Breast epithelium (tissue), 4 donors: ENCODE data around the gene MRC2. TPM values are rescaled to one million over a fixed set of nuclear protein-coding genes. Genes with fewer than 3 reads are reported as not detected.

ENCODE experiments used
- DNase-seq, 2 donors: peaks; one replicate each; pipeline ENCODE4 v3.0.0-alpha.2; 2019; ENCODE audit warnings: low spot score in 2 of 2
- H3K27ac ChIP-seq, 2 donors: fragments of 200-600 bp; sonication (generic) in 1 of 2; one replicate each; pipeline ENCODE4 v1.5.1; 2016 to 2019; ENCODE audit warnings: mild to moderate bottlenecking in 1 of 2
- H3K27me3 ChIP-seq, 2 donors: fragments of 200-600 bp; sonication (generic) in 1 of 2; one replicate each; pipeline versions ENCODE4 v1.5.1 to v1.6.0; 2017 to 2019; ENCODE audit warnings: control low read depth in 1 of 2, mild to moderate bottlenecking in 1 of 2
- H3K36me3 ChIP-seq: fragments of 200-600 bp; one replicate; pipeline ENCODE4 v1.5.1; 2019
- H3K4me1 ChIP-seq, 2 donors: fragments of 200-600 bp; sonication (generic); one replicate each; pipeline ENCODE4 v1.5.1; 2016 to 2019; ENCODE audit warnings: control low read depth in 1 of 2
- H3K4me3 ChIP-seq, 3 donors: fragments of 200-600 bp; sonication (generic); 1 replicate in 2 of 3; 2 replicates in 1 of 3; pipeline ENCODE4 v1.5.1; 2016 to 2019; ENCODE audit warnings: mild to moderate bottlenecking in 3 of 3, moderate library complexity in 2 of 3
- H3K9me3 ChIP-seq, 2 donors: fragments of 200-600 bp; sonication (generic) in 1 of 2; one replicate each; pipeline ENCODE4 v1.5.1; 2016 to 2019; ENCODE audit warnings: control low read depth in 1 of 2
- CTCF ChIP-seq, 3 donors: fragments of 450-650 bp; IDR thresholded peaks; one replicate each; pipeline ENCODE4 v1.5.1; 2016 to 2017; ENCODE audit warnings: antibody characterized with exemption in 3 of 3, mild to moderate bottlenecking in 3 of 3, moderate library complexity in 3 of 3
- POLR2A ChIP-seq: fragments of 450-650 bp; IDR thresholded peaks from one replicate; pipeline ENCODE4 v1.6.1; 2016; ENCODE audit warnings: antibody characterized with exemption, mild to moderate bottlenecking, moderate library complexity
- POLR2AphosphoS5 ChIP-seq, 3 donors: sonication (generic); formaldehyde crosslinking; IDR thresholded peaks; one replicate each; pipeline ENCODE4 v1.6.1; 2017; ENCODE audit warnings: antibody characterized with exemption in 3 of 3
- intact Hi-C: fragments of 100-400 bp; cut with DNase I; formaldehyde crosslinking; loops from one replicate; pipeline ENCODE4 v1.15.1; 2023; ENCODE audit warnings: low total_unique reads
- total RNA-seq, 3 donors: library from RNA; depleted of rRNA; stranded (reverse); fragments of >200 nt; gene quantifications; one replicate each; pipeline ENCODE4 v1.1.0, GENCODE V29; 2016

Gene MRC2
- total RNA-seq, 3 donors from 2014 or later, result 28.4 to 40.2 (median 37.4) TPM

- Histone ChIP-seq H3K4me3 (no peak overlapping the region), H3K27ac (no peak overlapping the region), H3K36me3 (no peaks in the 10 kb centered on the region), H3K27me3 (no peaks in the 10 kb centered on the region), H3K9me3 (no peaks in the 10 kb centered on the region), H3K4me1 (peaks cover 0 to 8% of the 10 kb centered on the region in 2 donors)
- intact Hi-C loops, result no loop called here
- no peak for DNase-seq
- TF ChIP-seq CTCF (IDR thresholded peaks at IDR 0.05) (no peak), POLR2AphosphoS5 (IDR thresholded peaks at IDR 0.05) (no peak), POLR2A (no peak)
Observed at GRCh38 chr17:62707425-62707739, 79.9 kb downstream of the MRC2 start.

GRCh38 chr17:62708587-62708986, 81.1 kb downstream of the MRC2 start:
- peaks cover 0 to 1% of the 10 kb centered on the region in 2 donors for H3K4me1 ChIP-seq
- no peaks in the 10 kb centered on the region for H3K27me3 ChIP-seq
- intact Hi-C loops, result no loop called here
- no peak overlapping the region for H3K4me3 ChIP-seq
- TF ChIP-seq CTCF (IDR thresholded peaks at IDR 0.05), result no peak
- TF ChIP-seq POLR2A, result no peak
- TF ChIP-seq POLR2AphosphoS5 (IDR thresholded peaks at IDR 0.05), result no peak
- H3K9me3 ChIP-seq, result no peaks in the 10 kb centered on the region
- peak overlapping the region in 1 of 2 donors; percentile 19 for H3K27ac ChIP-seq
- DNase-seq, result no peak
- H3K36me3 ChIP-seq, result no peaks in the 10 kb centered on the region

GRCh38 chr17:62712171-62712581, 84.7 kb downstream of the MRC2 start:
- intact Hi-C loops, result no loop called here
- Histone ChIP-seq H3K4me3 (no peak overlapping the region), H3K27me3 (no peaks in the 10 kb centered on the region), H3K27ac (no peak overlapping the region), H3K4me1 (no peaks in the 10 kb centered on the region), H3K36me3 (no peaks in the 10 kb centered on the region), H3K9me3 (no peaks in the 10 kb centered on the region)
- DNase-seq, result no peak
- TF ChIP-seq POLR2AphosphoS5 (IDR thresholded peaks at IDR 0.05) (no peak), CTCF (IDR thresholded peaks at IDR 0.05) (no peak), POLR2A (no peak)

GRCh38 chr17:62713086-62713881, 85.8 kb downstream of the MRC2 start:
- H3K4me1 ChIP-seq, result no peaks in the 10 kb centered on the region
- no peak for DNase-seq
- no peak overlapping the region for H3K4me3 ChIP-seq
- H3K27me3 ChIP-seq, result no peaks in the 10 kb centered on the region
- intact Hi-C loops, result no loop called here
- H3K36me3 ChIP-seq, result no peaks in the 10 kb centered on the region
- TF ChIP-seq POLR2A, result no peak
- no peak for TF ChIP-seq POLR2AphosphoS5 (IDR thresholded peaks at IDR 0.05)
- no peak for TF ChIP-seq CTCF (IDR thresholded peaks at IDR 0.05)
- H3K9me3 ChIP-seq, result no peaks in the 10 kb centered on the region
- no peak overlapping the region for H3K27ac ChIP-seq

GRCh38 chr17:62714016-62714777, 86.7 kb downstream of the MRC2 start:
- Histone ChIP-seq H3K36me3 (no peaks in the 10 kb centered on the region), H3K27ac (no peak overlapping the region), H3K9me3 (no peaks in the 10 kb centered on the region), H3K27me3 (no peaks in the 10 kb centered on the region), H3K4me1 (no peaks in the 10 kb centered on the region), H3K4me3 (no peak overlapping the region)
- DNase-seq, result no peak
- TF ChIP-seq CTCF (IDR thresholded peaks at IDR 0.05) (no peak), POLR2AphosphoS5 (IDR thresholded peaks at IDR 0.05) (no peak), POLR2A (no peak)
- intact Hi-C loops, result no loop called here
